ENCODE measurements around the gene KYNU. TPM values are rescaled to one million over a fixed set of nuclear protein-coding genes. Genes with fewer than 3 reads are reported as not detected.

The KYNU gene
- total and polyA plus RNA-seq, 9 of the 15 experiments (the other 6 are each of a cell fraction or from before 2014, with no cell fraction given): 2.6 to 11.6 (median 7.2) TPM

DNA sequence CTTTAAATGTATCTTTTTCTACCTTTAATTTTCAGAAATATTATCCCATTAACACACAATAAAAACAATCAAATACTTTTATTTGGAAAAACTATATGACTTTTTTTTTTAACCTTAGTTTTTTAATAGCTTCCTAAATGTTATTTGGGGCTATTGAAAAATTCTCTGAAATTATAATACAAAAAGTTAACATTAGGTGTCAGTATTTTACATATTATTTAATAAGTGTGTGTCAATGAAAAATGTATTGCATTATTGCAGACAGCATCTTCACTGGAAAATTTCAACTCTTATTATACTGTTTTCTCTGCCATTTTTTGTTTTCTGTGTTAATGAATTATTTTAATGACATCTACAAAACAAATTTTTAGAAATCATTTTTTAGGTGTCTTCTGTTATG is 200.6 kb downstream of the KYNU start (continued):
- TF ChIP-seq NR3C1 (CRISPR knock-in tag; IDR thresholded peaks at IDR 0.05) (no peak), PKNOX1 (IDR thresholded peaks at IDR 0.05) (no peak)

GRCh38 chr2:143081616-143082015 is 204.2 kb downstream of the KYNU start:
- no peaks in the 10 kb centered on the region for H3K4me1 ChIP-seq (replicated peaks in 1 of 2; ENCODE audit: control insufficient read depth in 2 of 2, insufficient read depth in 2 of 2, low read length in 2 of 2)
- BruUV-seq (replicated peaks): no TSS peak
- no peak overlapping the region for H3K4me3 ChIP-seq
- in situ Hi-C loops (cut with MboI) (no loop called here), intact Hi-C loops (cut with micrococcal nuclease) (no loop called here)
- ATAC-seq: no peak
- DNase-seq (ENCODE audit: extremely low read depth in 1 of 4, low spot score in 3 of 4): no peak
- ChIA-PET CTCF (ENCODE audit: low intra/inter-chr PET ratio) (no interaction called here), POLR2A (no interaction called here)
- no peaks in the 10 kb centered on the region for H3K79me2 ChIP-seq (ENCODE audit: control insufficient read depth, insufficient read depth, low read length)
- no peak for FAIRE-seq
- no peaks in the 10 kb centered on the region for H3K9me3 ChIP-seq (replicated peaks; ENCODE audit: control insufficient read depth, insufficient read depth, low read depth, low read length)
- no peaks in the 10 kb centered on the region for H3K27me3 ChIP-seq (ENCODE audit: control insufficient read depth in 2 of 2, insufficient read depth in 2 of 2, low read length in 2 of 2)
- 0% methylated on average over 1 of the region's 1 CpG for WGBS (ENCODE audit: insufficient coverage, low coverage, missing lambda C conversion rate)
- H4K20me1 ChIP-seq (replicated peaks; ENCODE audit: control insufficient read depth, insufficient read depth, low read length): no peaks in the 10 kb centered on the region
- H3K9me1 ChIP-seq (ENCODE audit: control insufficient read depth, insufficient read depth, low read length): no peaks in the 10 kb centered on the region
- H3K27ac ChIP-seq (ENCODE audit: extremely low read depth, low read depth, low read length): no peak overlapping the region
- H3K4me2 ChIP-seq (ENCODE audit: insufficient read depth, low read length): no peak overlapping the region
- no peak overlapping the region for H2AFZ ChIP-seq (ENCODE audit: low read depth, low read length)
- H3K36me3 ChIP-seq (ENCODE audit: control insufficient read depth, insufficient read depth, low read length): no peaks in the 10 kb centered on the region
- H3K9ac ChIP-seq (ENCODE audit: insufficient read depth in 1 of 2, low read depth in 2 of 2, low read length in 2 of 2): no peak overlapping the region
- no peak for TF ChIP-seq NBN (IDR thresholded peaks at IDR 0.05; ENCODE audit: low read depth)
- TF ChIP-seq, protein P1, sequence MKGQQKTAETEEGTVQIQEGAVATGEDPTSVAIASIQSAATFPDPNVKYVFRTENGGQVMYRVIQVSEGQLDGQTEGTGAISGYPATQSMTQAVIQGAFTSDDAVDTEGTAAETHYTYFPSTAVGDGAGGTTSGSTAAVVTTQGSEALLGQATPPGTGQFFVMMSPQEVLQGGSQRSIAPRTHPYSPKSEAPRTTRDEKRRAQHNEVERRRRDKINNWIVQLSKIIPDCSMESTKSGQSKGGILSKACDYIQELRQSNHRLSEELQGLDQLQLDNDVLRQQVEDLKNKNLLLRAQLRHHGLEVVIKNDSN (CRISPR knock-in tag; IDR thresholded peaks at IDR 0.05): no peak
- no peak for TF ChIP-seq E4F1 (CRISPR knock-in tag; IDR thresholded peaks at IDR 0.05; ENCODE audit: borderline replicate concordance)
- TF ChIP-seq ZBTB33 (CRISPR knock-in tag; IDR thresholded peaks at IDR 0.05): no peak
- TF ChIP-seq PTTG1 (tag; IDR thresholded peaks at IDR 0.05; ENCODE audit: low read depth): no peak
- TF ChIP-seq, protein P2, sequence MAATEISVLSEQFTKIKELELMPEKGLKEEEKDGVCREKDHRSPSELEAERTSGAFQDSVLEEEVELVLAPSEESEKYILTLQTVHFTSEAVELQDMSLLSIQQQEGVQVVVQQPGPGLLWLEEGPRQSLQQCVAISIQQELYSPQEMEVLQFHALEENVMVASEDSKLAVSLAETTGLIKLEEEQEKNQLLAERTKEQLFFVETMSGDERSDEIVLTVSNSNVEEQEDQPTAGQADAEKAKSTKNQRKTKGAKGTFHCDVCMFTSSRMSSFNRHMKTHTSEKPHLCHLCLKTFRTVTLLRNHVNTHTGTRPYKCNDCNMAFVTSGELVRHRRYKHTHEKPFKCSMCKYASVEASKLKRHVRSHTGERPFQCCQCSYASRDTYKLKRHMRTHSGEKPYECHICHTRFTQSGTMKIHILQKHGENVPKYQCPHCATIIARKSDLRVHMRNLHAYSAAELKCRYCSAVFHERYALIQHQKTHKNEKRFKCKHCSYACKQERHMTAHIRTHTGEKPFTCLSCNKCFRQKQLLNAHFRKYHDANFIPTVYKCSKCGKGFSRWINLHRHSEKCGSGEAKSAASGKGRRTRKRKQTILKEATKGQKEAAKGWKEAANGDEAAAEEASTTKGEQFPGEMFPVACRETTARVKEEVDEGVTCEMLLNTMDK (IDR thresholded peaks at IDR 0.05; ENCODE audit: borderline replicate concordance, insufficient read depth, low read depth, low read length, poor library complexity, severe bottlenecking): no peak
- TF ChIP-seq KLF13 (tag; IDR thresholded peaks at IDR 0.05; ENCODE audit: borderline replicate concordance, low read depth): no peak
- TF ChIP-seq, protein P3, sequence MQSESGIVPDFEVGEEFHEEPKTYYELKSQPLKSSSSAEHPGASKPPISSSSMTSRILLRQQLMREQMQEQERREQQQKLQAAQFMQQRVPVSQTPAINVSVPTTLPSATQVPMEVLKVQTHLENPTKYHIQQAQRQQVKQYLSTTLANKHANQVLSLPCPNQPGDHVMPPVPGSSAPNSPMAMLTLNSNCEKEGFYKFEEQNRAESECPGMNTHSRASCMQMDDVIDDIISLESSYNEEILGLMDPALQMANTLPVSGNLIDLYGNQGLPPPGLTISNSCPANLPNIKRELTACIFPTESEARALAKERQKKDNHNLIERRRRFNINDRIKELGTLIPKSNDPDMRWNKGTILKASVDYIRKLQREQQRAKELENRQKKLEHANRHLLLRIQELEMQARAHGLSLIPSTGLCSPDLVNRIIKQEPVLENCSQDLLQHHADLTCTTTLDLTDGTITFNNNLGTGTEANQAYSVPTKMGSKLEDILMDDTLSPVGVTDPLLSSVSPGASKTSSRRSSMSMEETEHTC (IDR thresholded peaks at IDR 0.05): no peak
- TF ChIP-seq ZNF668 (CRISPR knock-in tag; IDR thresholded peaks at IDR 0.05): no peak

All from K562 (cell line).